Epithelial cell of prostate (primary cell): ENCODE results near the gene EGFL8.
A peak's percentile ranks its signal among the peaks of the same experiment; 100 is the strongest.

ENCODE experiments used
- DNase-seq: peaks from one replicate; pipeline ENCODE4 v3.0.0-alpha.2; 2011; ENCODE audit warnings: low read depth, low spot score
- H3K27ac ChIP-seq: fragments of 450-650 bp; 2 replicates; pipeline ENCODE4 v1.5.1; 2017; ENCODE audit warnings: mild to moderate bottlenecking

Gene EGFL8

GRCh38 chr6:32166411-32167061, 2.1 kb downstream of the EGFL8 start:
- DNase-seq, result no peak
- H3K27ac ChIP-seq, result no peak overlapping the region

DNA sequence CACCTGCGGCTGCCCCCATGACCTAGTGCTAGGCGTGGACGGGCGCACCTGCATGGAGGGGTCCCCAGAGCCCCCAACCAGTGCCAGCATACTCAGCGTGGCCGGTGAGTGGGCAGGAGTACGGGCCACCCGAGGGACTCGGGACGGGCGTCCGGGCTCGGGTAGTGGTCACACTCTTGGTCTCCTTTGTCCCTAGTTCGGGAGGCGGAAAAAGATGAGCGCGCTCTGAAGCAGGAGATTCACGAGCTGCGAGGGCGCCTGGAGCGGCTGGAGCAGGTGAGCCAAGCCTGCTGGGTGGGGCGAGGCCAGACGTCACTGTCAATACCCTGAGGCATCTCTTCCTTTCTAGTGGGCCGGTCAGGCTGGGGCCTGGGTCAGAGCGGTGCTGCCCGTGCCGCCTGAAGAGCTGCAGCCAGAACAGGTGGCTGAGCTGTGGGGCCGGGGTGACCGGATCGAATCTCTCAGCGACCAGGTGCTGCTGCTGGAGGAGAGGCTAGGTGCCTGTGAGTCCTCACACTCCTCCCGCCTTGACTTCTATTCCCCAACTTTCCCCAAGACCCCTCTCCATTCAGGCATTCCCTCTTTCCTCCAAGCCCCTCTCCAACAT, 2.9 kb downstream of the EGFL8 start:
- DNase-seq, result no peak
- no peak overlapping the region for H3K27ac ChIP-seq

DNA sequence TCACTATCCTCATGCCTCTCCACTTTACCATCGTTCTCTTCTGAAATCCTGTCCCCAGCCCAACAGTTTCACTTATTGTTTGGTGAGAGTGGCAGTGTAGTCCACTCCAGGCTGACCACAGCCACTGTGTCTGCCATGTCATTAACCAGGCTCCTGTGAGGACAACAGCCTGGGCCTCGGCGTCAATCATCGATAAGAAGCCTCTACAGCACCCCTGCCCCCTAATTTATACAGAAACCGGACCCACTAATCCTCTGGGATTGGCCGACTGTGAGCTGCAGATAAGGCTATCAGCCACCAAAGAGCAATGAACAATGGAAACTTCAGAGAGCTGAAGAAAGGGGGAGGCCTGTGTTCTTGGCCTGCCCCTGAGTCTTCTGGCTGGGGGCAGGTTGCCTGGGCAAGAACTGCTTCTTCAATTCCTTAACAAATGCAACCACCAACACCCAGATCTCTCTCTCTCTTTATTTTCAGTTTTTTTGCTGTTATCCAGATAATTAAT, 3.4 kb downstream of the EGFL8 start:
- DNase-seq, result no peak
- H3K27ac ChIP-seq, result no peak overlapping the region

GRCh38 chr6:32168350-32168749, 4.0 kb downstream of the EGFL8 start:
- H3K27ac ChIP-seq, result no peak overlapping the region
- DNase-seq, result no peak

GRCh38 chr6:32168807-32169591, 4.6 kb downstream of the EGFL8 start:
- H3K27ac ChIP-seq, result no peak overlapping the region
- DNase-seq, result no peak

DNA sequence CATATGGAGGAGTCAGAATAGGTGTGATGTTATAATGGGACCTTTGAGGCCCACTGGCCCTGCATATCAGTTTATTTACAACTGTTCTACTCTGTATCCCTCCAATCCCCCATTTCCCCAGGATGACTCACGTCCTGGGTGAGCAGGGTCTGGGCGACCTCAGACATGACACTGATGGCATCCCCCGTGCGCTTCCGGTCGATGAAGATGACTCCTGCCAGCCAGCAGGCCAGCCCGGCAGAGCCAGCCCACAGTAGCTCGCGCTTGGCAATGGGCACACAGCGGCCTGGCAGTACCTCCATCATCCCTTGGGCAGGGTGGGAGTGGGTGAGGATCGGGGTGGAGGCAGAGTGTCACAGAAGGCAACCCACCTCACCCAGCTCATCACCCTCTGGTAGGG, 5.9 kb downstream of the EGFL8 start:
- no peak for DNase-seq
- no peak overlapping the region for H3K27ac ChIP-seq

- H3K27ac ChIP-seq, result no peak overlapping the region
- DNase-seq, result no peak
Measured at GRCh38 chr6:32171234-32171633, 6.8 kb downstream of the EGFL8 start.

GRCh38 chr6:32173051-32173727, 8.8 kb downstream of the EGFL8 start:
- no peak for DNase-seq
- H3K27ac ChIP-seq, result no peak overlapping the region

- DNase-seq, result no peak
- no peak overlapping the region for H3K27ac ChIP-seq
Measured at GRCh38 chr6:32174416-32174815, 10.0 kb downstream of the EGFL8 start.

- peak overlapping the region; percentile 97 for H3K27ac ChIP-seq
- no peak for DNase-seq
Measured at GRCh38 chr6:32175322-32175710, 10.9 kb downstream of the EGFL8 start.

DNA sequence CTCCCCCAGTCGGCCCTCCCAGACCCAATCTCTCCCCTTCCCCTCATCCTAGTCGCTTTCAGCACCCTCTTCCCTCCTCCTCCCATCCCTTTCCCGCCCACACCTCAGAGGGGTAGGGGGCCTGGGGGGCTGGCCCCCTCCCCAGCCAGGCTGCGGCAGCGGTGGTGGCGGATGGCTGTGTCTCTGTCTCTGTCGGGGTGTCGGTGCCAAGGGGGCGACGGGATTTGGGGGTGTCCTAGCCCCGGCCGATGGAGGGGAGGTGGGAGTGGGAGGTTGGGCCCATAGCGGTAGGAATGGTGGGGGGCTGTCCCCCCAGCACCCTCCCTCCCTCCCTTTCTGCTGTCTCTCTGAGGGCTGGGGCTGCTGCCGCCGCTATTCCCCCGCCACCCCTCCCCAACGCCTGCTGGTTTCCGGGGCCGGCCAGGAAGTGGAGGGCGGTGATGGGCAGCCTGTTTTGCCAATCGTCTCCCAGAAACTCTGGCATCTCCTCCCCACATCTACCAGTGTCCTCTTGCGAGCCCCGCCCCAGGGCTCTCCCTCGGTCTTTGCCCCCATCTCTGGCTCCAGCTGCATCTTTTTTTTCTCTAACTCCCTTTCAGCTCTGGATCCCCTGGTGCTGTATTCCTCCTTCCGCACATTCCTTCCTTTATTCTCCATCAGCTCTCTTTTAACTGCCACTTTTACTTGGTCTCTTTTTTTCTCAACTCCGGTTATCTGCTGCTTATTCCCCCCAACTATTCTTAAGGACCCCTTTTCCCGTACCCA, 11.5 kb downstream of the EGFL8 start, which contains the start of gene AGPAT1:
AGPAT1 (minus strand) TSS at position 374 of the 765 bp plus-strand sequence. CDS start 4,588 bp downstream, outside the sequence.
- peak within 1 kb of the TSS; percentile 97 for H3K27ac ChIP-seq
- DNase-seq, result peak; percentile 80

DNA sequence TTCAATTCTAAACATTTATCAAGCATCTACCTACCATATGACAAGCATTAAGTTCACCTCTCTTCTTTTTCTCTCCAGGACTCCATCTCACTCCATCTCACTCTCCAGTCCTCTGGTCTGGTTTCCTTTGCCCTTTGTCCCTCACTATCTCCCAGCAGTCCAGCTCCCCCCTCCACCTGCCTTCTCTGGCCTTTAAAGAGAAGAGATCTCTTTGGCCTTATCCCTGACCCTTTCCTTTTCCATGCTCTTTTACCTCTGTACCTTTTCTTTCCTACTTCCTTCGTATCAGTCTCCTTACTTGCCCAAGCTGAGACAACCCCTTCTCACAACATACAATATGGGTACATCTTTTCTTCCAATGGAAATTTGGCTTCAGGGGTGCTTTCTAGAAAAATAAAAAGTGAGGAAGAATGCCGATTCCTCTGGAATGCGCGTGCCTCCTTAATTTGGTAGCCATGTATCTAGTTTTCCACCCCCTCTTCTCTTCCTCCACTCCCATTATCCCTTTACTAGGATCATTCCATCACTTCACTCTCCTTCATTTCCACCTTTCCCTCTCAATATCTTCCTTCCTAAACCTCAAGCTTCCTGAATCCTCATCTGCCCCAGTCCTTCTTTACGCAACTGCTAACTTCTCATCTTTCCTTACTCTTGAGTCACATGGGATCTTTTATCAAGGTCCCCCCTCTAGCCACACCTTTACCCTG, 12.2 kb downstream of the EGFL8 start:
- H3K27ac ChIP-seq, result peak overlapping the region; percentile 97
- no peak for DNase-seq

GRCh38 chr6:32177183-32177787, 12.9 kb downstream of the EGFL8 start:
- peak overlapping the region; percentile 97 for H3K27ac ChIP-seq
- no peak for DNase-seq

- DNase-seq, result peak; percentile 100
- peak within 1 kb of the TSS; percentile 97 for H3K27ac ChIP-seq
Measured at GRCh38 chr6:32177788-32178546, 13.6 kb downstream of the EGFL8 start, which contains the start of gene RNF5. Gene RNF5 (plus strand): TSS chr6:32178405. CDS start chr6:32178512, 107 bp downstream.

DNA sequence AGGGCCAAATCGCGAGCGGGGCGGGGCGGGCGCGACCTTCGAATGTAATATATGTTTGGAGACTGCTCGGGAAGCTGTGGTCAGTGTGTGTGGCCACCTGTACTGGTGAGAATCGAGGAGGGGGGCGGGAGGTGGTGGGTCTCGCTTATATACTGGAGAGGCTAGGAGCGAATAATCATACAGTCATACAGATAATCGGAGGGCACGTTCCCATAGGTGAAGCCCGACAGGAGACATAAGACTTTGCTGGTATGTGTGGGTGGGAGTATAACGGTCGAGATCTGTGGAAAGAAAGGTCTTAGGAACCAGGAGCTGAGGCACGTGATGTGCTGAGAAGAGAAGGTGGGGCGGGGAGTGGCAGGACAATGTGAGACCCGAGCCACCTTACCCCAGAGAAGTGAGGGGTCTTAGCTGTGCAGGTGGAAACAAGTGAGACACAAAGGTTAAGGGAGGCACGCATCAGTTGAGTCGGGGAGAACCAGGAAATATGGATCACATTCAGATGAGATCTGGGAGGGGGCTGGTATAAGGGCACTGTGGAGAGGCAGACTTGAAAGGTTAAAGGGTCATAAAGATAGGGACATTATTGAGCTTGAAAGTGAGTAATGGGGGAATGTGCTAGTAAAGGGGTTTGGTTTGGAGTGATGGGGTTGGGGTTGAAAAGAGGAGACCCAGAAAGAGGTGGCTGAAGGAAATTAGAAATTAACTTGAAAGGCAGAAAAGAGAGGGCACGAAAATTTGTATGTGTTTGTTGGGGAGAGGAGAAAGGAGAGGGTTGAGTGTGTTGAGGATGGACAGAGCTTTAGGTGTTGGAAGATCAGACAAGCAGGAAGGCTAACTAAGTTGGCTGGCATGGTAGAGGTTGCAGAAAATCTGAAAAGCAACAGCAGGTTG, 14.4 kb downstream of the EGFL8 start:
- DNase-seq, result no peak

GRCh38 chr6:32179766-32180405, 15.5 kb downstream of the EGFL8 start:
- H3K27ac ChIP-seq, result no peak overlapping the region
- no peak for DNase-seq

More for the DNA sequence above, 14.4 kb downstream of the EGFL8 start:
- peak overlapping the region; percentile 97 for H3K27ac ChIP-seq
